Stimulated activated CD4-positive, alpha-beta T cell treated with anti-CD3 and anti-CD28 coated beads, Interleukin-12 subunit alpha, Interleukin-12 subunit beta, amount 100 ng/mL, for 4 hours (primary cell): ENCODE measurements around the gene BANP.

ENCODE experiments used
- DNase-seq: peaks from one replicate; pipeline ENCODE4 v3.0.0-alpha.2; 2020

The BANP gene

DNA sequence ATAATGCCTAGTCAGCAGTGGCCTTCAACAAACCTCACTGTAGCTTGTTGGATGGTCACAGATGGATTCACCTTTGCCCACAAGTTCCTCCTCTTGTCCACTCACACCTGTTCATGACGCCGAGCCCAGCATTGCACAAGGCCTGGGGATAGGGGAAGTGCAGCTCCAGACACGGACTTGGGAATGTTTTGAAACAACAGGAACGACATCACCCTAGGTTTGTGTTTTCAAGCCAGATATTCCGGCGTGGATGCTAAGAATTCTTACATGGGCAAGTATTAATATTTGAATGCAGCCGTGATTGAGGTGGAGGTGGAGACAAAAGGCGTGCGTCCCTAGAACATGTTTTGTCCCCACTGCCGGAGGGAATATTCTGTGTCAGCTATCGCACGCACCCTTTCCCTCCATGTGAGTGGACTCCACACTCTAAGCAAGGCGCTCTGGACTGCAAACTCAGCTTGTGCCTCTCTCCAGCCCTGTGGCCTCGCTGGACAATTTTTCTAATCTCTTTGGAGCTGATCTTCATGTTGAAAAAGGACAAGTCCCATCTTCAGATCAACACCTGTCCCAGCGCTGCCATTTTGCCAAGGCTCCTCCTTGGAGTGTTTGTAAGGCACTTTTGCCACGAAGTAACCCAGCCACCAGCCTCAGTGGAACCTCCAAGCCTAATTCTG is 2.0 kb upstream of the BANP start:
- no peak for DNase-seq

DNA sequence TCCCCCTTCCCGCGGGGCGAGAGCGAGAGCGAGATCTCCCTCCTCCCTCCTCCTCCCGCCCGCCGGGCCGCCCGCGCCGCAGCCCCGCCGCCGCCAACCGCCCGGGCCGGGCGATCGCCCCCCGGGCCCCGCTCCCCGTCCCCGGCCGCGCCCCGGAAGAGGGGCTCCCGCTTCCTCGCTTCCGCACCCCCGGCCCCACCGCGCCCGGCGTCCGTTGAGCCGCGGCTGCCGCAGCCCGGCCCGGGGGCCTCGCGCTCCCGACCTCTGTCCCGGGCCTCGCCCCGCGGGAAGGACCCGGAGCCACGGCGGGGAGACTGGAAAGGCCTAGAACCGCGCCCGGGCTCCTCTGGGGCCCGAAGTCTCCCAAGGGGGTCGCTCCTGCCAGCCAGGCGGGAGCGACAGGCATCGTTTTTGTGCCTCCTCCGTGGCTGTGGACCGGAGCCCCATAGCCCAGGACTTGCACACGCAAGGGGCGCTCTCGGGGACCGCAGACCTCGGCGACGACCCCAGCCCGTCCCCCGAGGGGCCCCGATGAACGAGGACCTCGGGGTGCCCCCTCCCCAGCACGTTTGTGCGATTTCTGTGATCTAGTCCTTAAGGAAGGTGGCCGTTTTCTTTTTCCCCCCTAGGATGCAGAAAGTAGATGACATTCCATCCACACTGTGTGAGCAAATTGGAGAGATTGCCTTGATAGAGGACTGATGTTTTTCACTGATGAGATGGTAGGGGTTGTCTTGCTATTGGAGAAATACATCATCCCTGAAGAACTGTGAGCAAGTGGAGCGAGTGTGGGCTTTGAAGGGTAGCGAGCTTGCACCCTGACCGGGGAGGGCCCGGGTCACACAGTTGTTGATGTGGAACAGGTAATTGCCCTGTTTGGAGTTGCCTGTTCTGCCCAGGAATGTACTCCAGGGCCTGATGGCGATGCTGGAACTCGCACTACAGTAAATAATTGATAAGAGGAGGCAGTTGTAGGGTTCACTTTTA is 611 bp downstream of the BANP start:
- no peak for DNase-seq

DNA sequence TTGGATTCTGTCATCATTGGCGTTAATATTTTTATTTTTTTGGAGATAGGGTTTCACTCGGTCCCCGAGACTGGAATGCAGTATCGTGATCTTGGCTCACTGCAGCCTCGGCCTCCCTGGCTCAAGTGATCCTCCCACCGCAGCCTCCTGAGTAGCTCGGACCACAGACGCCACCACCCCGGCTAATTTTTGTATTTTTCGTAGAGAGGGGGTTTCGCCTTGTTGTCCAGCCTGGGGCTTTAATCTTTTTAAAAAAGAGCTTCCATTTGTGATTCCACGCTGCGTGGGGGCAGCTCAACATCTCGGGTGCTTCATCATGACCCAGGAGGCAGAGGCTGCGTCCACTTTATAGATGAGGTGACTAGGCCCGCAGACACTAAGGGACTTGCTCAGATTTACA is 1.5 kb downstream of the BANP start:
- DNase-seq, result no peak

- DNase-seq, result no peak
Measured at GRCh38 chr16:87953308-87954215, 2.3 kb downstream of the BANP start.

GRCh38 chr16:87954361-87954760 is 3.1 kb downstream of the BANP start:
- DNase-seq, result no peak

- no peak for DNase-seq
Measured at GRCh38 chr16:87954826-87955225, 3.6 kb downstream of the BANP start.

DNA sequence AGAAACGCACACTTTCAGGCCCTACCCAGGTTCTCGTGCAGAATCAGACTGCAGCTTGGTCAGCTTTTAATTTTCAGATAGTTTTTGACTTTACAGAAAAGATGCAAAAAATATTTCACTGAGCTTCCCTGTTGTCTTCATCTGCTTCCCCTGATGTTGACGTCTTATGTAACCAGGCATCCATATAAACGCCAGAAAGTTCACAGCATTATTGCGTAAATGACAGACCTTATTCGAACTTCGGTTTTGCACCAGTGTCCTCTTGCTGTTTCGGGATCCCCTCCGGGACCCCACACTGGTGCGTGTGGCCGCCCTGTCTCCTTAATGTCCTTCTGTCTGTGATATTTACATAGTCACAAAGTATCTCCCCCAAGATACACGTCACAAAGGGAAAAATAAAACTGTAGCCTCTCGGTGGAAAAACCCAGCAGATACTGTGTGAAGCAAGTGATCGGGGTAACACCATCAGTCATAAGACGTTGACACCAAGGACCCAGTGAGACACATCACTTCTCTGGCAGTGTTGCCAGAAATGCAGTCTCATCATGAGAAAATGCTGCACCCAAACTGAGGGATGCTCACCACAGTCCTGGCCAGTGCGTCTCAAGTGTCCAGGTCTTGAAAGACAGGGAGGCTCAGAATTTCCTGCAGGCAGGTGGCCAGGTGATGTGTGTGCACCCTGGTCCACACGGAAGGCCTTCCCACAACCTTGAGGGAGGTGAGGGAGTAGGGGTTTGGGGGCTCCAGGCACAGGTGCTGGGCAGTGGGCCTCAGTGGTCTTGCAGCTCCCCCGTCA is 4.3 kb downstream of the BANP start:
- DNase-seq, result no peak

- no peak for DNase-seq
Measured at GRCh38 chr16:87956098-87956364, 4.8 kb downstream of the BANP start.

- peak; percentile 61 for DNase-seq
Measured at GRCh38 chr16:87956365-87957231, 5.4 kb downstream of the BANP start.

GRCh38 chr16:87957296-87958094 is 6.3 kb downstream of the BANP start:
- no peak for DNase-seq

GRCh38 chr16:87958632-87959031 is 7.4 kb downstream of the BANP start:
- no peak for DNase-seq

- no peak for DNase-seq
Measured at GRCh38 chr16:87959391-87959990, 8.3 kb downstream of the BANP start.

DNA sequence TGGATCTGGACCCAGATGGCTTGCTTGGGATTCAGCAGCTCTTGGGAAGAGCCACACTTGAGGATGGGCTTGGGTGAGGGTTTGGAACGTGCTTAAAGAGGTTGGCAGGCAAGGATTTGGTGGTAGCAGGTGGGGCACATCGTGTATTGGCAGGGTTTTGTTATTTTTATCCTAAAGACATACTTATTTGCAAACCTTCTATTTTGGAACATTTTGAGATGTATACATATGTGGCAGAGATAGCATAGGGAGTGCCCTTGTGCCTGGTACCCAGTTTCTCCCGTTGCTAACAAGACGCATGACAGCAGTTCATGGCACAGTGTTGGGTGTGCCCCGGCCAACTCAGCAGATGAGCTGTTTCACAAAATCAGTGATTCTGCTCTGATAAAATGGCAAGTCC is 9.1 kb downstream of the BANP start:
- no peak for DNase-seq

DNA sequence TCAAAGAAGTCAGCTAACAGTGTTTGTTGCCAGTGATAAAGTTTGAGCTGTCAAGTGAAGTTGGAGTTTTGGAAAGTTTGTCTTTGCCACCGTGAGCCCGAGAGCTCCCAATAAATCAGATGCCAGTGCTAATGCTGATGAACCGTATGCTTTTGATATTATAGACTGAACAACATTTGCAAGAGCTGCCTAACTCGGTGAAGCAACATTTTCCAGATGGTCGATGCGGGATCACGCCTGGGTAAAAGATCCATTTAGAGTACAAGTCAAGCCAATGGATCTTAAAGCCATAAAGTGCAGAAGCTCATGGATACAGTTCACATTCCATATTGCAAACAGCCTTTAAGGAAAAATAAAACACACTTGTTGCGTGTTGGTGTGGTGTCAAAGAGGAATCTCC is 9.6 kb downstream of the BANP start:
- DNase-seq, result no peak

DNA sequence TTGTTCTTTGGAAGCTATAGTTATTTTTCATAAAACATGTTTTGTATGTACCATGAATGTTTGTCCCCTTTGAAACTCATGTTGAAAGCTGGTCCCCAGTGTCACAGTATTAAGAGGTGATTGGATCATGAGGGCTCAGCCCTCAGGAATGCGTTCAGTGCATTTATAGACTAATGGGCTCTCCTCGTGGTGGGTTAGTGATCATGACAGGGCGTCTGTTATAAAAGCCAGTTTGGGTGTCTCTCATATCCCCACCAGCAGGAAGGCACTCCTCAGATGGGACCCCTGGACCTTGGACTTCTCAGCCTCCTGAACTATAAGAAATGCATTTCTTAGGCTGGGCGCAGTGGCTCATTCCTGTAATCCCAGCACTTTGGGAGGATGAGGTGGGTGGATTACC is 10.4 kb downstream of the BANP start:
- no peak for DNase-seq

DNA sequence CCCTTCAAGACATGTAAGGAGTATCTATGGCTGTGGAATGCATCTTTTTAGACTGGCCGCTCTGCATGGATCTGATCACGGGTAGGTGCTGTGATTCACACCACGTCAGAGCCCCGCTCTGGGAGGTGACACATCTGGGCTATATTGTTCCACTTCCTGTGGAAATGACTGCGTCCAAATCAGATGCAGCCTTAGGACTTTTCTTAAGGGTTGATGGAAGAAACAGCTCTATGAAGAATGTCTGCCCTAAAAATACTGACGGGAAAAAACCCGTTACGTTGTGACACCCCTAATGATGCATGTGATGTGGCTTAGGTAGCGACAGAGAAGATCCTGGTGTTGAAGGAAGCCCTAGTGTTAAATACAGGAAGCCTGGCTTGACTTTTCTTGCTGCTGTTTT is 12.2 kb downstream of the BANP start:
- DNase-seq, result peak; percentile 52

DNA sequence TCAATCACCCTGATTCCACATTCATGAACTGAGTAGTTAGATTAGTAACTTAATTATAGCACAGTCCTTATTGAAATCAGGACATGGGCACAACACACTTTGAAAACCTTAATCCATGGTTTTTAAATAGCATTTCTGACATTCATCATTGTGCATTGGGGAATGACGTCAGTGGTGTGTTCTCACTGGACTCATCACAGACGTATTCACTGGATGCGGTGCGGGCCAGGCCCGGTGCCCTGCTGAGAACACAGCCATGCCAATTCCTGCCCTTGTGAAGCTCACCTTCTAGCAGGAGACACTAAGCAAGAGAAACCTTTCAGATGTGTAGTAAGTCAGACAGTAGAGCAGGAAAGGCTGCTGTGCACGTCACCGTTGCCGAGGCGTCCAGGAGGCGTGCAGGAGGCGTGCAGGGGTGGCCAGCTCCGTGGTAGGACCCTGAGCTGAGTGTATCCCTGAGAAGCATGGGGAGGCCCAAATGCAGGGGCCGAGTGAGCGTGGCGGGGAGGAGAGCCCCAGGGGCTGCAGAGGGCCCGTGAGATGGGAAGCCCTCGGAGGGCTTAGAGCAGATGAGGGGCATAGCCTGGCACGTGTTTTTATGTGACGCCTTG is 12.9 kb downstream of the BANP start:
- no peak for DNase-seq

GRCh38 chr16:87965417-87965816 is 14.2 kb downstream of the BANP start:
- no peak for DNase-seq

GRCh38 chr16:87966064-87966645 is 14.9 kb downstream of the BANP start:
- DNase-seq, result no peak
